Cerebellar cortex (tissue), 1 donor: Measurements from ENCODE around the gene MUS81.

ENCODE experiments used
- DNase-seq: peaks from one replicate; pipeline ENCODE4 v3.0.0-alpha.2; 2015; ENCODE audit warnings: low spot score

MUS81 gene

DNA sequence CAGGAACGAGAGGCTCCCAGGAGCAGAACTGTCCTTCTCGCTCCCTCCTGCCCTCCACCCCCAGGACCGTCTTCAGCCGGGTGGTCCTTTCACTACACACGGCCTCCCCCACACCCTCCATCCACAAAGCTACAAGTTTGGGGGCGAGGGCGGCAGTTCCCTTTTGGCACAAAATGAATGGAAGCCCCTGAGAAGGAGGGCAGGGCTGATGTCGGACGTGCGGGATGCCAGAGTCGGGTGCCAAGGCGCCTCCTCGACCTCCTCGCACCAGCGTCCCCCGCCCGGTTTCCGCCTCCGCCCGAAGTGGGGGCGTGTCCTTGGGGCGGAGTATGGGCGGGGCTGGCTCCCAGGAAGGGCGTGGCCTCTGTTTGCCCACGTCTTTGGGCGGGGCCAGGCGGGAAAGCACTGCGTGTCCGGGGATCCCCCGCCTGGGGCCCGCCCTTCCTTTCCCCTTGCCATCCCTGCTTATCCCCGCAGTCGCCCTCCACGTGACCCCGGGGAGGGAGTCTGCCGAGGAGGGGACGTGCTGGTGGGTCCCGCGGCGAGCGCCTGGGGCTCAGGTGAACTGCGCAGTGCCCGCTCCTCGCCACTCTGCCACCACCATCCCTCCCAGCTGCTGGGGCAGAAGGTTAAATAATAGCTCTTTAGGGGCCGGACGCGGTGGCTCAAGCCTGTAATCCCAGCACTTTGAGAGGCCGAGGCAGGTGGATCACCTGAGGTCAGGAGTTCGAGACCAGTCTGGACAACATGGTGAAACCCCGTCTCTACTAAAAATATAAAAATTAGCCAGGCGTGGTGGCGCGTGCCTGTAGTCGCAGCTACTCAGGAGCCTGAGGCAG is 13.3 kb downstream of the MUS81 start:
- DNase-seq: peak; percentile 93

DNA sequence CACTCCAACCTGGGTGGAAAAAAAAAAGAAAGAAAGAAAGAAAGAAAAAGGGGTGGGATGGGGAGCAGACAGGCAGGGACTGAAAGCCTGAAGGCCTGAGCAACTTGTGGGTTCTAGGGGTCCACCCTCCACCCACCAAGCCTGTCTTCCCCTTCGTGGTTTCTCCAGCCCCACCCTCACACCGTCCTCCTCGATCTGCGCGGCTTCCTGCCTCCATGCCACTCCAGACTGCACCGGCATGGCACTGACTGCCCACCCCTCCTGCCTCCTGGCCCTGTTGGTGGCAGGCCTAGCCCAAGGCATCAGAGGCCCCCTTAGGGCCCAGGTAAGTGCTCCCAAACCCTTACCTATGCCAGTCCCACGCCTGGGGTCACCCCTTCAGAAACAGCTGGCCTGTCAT is 19.4 kb downstream of the MUS81 start, which contains the start of gene CTSW:
Gene CTSW, plus strand, starts transcription at position 221 of the 400 bp plus-strand sequence. Its CDS starts 18 bp downstream, at position 239.
- DNase-seq: no peak

DNA sequence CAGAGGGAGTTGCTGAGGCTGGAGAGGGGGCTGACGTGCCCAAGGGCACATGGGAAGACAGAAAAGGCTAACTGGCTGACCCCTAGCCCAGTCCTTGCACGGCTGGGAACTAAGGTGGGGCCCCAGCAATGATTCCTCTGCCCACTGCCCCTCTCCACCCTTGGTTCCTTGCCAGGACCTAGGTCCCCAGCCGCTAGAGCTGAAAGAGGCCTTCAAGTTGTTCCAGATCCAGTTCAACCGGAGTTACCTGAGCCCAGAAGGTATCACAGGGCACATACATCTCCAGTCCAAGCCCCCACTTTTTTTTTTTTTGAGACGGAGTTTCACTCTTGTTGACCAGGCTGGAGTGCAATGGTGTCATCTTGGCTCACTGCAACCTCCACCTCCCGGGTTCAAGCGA is 19.8 kb downstream of the MUS81 start:
- no peak for DNase-seq

DNA sequence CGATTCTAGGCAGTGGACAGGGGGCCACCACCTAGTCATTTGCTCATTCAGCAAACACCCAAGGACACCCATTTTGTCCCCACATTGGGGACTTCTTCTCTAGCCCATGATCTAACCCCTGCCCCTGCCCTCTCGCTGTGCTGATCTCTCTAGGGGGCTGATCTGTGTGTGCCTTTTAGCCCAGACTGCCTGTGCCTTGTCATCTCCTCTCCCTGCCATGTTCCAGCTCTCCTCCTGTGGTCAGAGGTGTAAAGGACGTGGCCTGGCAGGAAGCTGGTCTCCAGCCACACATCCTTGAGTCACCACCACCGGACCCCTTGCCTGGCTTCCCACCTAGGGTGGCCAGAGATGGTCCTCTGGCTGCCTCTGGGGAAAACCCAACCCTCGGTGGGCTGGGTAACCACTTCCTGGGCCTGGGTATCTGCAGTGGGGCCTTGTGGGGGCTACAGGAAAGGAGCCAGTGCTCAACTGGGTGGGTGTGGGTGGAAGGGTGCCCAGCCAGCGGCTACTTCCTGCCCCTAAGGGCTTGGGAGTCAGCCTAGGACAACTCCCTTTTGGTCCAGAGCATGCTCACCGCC is 20.7 kb downstream of the MUS81 start:
- DNase-seq: no peak

DNA sequence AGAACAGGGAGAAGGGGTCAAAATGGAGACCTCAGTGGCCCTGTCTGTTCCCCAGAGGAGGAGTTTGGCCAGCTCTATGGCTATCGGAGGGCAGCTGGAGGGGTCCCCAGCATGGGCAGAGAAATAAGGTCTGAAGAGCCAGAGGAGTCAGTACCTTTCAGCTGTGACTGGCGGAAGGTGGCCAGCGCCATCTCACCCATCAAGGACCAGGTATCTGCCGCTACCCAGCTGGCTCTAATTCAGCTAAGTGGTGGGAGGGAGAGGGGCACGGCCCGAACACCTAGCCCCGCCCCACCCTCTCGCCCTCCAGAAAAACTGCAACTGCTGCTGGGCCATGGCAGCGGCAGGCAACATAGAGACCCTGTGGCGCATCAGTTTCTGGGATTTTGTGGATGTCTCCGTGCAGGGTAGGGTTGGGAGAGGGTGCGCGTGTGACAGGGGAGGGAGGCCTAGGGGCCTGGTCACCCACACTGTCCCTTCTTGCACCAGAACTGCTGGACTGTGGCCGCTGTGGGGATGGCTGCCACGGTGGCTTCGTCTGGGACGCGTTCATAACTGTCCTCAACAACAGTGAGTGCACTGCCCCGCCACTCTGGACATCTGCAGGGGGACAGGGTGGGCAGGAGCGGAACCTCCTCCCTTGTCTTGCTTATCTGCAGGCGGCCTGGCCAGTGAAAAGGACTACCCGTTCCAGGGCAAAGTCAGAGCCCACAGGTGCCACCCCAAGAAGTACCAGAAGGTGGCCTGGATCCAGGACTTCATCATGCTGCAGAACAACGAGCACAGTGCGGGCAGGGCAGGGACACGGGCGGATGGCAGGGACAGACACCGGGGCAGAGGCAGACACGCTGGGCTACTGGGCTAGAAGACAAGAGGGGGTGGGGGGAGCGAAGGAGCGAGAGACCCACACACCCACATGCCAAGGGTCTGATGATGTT is 22.2 kb downstream of the MUS81 start:
- DNase-seq: no peak

DNA sequence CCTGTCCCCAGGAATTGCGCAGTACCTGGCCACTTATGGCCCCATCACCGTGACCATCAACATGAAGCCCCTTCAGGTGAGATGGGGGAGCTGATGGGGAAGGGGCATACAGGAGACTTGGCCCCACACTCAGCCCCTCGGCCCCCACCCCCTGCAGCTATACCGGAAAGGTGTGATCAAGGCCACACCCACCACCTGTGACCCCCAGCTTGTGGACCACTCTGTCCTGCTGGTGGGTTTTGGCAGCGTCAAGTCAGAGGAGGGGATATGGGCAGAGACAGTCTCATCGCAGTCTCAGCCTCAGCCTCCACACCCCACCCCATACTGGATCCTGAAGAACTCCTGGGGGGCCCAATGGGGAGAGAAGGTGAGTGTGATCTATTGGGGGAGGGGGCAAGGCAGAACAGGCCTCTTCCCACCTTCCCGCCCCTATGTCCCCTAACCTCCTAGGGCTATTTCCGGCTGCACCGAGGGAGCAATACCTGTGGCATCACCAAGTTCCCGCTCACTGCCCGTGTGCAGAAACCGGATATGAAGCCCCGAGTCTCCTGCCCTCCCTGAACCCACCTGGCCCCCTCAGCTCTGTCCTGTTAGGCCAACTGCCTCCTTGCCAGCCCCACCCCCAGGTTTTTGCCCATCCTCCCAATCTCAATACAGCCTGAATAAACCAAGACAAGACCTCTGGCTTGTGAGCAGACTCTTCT is 23.0 kb downstream of the MUS81 start:
- DNase-seq: no peak

DNA sequence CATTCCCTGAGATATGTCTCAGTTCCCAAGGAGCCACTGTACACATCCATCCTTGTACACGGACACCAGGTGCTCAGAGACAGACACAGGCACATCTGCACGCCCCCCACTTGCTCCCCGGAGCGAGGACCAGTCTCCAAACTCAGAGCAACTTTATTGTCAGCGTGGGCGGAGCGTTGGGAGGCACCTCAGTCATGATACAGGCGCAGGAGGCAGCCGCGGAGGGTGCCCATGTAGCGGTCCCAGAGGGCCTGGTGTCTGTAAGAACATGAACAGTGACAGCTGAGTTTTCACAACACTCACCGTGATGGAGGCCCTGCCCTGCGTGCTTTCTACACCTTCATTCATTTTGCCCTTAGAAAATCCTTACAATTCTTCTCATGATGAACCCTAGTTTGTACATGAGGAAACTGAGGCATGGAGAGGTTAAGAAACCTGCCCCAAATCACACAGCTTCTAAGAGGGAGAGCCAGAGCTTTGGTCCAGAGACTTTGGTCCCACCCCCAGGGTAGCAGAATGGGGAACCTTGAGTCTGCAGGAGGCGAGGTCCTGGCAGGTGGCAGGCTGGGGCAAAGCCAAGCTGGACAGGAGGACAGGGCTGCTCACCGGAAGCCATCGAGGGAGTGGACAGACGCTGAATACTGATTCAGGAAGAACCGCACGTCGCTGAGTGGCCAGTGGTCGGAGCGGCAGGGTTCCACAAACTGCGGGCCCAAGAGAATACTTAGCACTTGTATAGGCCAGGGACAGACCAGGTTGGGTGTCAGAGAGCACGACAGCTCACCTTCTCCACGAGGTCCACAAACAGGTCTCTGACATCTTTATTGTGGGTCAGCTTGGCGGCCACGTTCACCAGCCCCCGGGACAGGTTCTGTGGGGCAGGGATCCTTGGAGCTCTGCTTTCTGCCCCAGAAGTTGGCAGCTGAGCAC is 23.8 kb downstream of the MUS81 start:
- no peak for DNase-seq

DNA sequence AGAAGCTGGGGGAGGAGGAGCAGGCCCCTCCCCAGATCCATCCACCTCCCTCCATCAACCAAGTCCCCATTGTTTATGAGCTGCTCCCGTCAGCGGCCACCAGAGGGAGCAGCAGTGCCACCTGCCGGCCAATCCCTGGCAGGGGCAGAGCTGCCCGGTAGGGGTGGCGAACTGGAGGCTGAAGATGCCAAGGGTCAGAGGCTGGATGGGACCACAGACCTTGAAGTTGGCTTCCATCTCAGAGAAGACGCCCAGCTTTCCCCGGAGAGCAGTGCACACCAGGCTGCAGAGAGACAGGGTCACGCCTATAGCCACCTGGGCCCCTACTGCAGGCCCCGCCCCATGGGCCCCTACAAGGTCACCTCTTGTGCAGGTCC is 24.5 kb downstream of the MUS81 start:
- peak; percentile 76 for DNase-seq

DNA sequence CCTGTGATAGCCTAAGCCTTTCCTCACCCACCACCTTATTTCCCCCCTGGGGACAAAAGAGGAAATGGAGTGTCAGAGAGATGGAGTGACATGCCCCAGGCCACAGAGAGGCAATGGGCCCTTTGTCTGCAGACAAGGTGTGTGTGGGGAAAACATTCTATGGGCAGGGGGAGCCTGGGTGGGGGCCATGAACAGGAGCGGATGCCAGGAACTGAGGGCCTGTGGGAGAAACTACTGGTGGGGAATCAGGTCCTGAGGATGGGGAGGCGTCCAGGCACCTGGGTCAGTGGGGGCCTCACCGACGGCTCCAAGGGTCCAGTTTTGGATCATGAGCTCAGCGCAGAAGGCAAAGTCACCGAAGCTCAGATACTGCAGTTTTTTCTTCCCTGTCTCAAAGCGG is 25.0 kb downstream of the MUS81 start:
- DNase-seq: no peak

DNA sequence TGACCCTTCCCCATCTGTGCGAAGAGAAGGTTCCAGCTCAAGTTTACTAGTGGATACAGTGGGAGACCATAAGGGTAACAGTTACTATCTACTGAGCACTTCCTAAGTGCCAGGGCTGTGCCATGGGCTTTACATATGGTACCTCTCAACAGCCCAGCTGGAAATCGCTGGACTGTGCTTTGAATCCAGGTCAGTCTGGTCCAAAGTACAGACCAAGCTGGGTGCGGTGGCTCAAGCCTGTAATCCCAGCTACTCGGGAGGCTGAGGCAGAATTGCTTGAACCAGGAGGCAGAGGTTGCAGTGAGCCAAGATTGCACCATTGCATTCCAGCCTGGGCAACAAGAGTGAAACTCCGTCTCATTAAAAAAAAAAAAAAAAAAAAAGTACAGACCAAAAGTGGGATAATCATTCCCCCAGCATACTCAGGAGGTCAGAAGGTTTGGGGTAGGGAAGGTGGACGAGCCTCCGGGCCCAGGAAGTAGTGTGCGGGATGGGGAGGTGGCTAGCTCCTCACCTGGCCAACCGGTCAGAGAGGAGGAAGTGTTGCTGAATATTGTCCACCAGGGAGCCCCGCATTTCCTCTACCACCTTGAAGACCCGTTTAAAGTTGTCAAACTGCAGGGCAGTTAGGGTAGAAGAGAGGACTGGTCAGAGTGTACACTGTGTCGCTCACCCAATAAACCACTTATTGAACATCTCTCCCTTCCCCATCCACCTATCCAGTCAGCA is 25.7 kb downstream of the MUS81 start:
- DNase-seq: no peak

DNA sequence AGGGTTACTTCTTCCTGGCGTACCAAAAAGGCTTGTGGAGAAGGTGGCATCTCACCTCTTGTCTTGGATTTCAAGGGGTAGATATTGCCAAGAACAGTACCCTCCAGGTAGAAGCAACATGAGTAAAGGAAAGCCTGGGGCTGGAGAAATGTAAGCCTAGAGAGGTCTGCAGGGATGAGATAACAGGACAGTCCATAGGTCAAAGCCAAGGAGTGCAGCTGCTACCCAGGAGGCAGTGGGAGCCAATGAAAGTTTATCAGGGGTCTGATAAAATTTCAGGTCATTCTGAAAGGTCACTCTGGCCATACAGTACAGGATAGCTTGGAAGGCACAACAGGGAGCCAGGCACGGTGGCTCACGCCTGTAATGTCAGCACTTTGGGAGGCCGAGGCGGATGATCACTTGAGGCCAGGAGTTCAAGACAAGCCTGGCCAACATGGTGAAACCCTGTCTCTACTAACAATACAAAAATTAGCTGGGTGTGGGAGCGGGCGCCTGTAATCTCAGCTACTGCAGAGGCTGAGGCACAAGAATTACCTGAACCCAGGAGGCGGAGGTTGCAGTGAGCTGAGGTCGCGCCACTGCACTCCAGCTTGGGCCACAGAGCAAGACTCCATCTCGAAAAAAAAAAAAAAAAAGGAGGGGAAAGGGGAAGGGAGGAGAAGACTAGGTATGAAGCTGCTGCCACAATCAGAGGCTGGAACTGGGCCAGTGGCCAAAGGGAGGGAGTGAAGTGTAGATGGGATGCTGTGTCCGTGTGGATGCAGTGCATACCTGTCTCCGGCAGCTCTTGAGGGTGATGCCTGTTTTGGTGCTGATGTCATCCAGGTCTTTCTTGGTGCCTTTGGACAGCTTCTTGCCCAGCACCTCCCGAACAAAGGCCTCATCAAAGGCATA is 26.8 kb downstream of the MUS81 start:
- DNase-seq: no peak

DNA sequence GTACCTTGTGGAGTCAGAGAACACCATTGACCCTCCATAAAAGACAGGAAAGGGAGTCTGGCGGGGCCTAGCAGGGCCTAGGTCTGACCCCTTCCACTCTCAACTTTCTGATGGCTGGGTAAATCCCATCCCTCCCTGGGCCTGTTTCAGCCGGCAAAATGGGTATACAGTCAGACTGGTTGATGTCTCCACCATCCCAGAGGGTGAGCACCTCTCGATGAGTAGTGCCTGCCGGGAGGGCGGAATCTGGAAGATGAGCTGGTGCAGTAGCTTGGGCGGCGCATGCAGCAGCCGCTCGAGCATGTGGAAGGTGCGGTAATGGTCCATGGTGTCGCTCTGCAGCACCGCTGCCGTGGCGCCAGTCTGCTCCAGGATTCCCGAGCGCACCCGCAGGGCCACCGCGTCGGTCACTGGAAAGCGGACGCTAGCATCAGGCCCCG is 27.5 kb downstream of the MUS81 start:
- no peak for DNase-seq

DNA sequence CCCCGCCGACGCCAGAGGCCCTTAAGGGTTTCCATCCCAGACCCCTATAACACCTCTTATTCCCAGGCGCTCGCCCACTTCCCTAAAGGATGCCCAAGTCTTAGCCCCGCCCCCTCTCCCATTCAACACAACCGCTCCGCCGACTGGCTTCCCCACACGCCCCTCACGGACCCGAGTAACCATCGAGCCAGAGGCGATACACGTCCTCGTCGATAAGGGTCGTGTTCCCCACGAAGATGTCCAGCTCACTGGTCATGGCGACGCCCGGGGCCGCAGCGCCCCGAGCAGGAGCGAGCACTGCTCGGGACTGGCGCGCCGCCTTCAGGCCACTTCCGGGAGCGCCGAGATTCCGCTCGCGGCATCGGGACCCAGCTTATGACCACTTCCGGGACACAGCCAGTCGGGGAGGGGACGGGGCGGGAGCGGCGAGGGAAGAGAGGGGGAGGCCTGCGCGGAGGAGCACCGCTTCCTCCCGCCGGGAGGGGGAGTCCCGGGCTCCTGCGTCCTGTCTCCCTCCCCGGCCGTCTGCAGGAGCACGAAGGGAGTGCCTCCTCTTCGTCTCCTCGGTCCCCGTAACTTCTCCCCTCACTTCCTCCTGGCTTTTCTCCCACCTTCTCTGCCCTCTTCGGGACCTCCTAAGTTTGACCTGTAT is 28.1 kb downstream of the MUS81 start, which contains the start of gene FIBP:
Gene FIBP, minus strand, starts transcription at position 309 of the 652 bp plus-strand sequence. Its CDS starts 53 bp downstream, at position 256.
- DNase-seq: peak; percentile 97

DNA sequence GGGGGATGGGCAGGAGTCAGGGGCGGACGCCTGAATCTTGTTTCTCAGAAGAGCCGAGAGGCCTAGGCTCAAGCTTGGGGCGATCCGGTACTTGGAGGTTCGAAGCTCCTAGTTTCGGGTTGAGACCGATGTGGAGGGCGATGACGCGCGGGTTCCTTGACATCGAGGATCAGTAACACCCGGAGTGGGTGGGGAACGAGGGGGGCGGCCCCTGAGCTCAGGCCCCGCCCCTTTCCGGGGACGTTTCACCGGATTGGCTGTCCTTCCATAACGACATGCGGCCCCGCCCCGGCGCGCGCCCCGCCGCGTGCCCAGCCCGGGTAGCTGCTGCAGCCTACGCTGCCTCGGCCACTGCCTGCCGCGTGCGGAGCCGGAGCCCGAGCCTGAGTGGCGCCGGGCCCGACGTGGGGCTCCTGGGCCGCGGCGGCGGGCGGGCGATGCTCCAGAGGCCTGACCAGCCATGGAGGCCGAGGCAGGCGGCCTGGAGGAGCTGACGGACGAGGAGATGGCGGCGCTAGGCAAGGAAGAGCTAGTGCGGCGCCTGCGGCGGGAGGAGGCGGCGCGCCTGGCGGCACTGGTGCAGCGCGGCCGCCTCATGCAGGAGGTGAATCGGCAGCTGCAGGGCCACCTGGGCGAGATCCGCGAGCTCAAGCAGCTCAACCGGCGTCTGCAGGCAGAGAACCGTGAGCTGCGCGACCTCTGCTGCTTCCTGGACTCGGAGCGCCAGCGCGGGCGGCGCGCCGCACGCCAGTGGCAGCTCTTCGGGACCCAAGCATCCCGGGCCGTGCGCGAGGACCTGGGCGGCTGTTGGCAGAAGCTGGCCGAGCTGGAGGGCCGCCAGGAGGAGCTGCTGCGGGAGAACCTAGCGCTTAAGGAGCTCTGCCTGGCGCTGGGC is 30.3 kb downstream of the MUS81 start, which contains the start of gene CCDC85B:
Gene CCDC85B, plus strand, starts transcription at position 350 of the 895 bp plus-strand sequence. Its CDS starts 111 bp downstream, at position 461.
- DNase-seq: peak; percentile 97

DNA sequence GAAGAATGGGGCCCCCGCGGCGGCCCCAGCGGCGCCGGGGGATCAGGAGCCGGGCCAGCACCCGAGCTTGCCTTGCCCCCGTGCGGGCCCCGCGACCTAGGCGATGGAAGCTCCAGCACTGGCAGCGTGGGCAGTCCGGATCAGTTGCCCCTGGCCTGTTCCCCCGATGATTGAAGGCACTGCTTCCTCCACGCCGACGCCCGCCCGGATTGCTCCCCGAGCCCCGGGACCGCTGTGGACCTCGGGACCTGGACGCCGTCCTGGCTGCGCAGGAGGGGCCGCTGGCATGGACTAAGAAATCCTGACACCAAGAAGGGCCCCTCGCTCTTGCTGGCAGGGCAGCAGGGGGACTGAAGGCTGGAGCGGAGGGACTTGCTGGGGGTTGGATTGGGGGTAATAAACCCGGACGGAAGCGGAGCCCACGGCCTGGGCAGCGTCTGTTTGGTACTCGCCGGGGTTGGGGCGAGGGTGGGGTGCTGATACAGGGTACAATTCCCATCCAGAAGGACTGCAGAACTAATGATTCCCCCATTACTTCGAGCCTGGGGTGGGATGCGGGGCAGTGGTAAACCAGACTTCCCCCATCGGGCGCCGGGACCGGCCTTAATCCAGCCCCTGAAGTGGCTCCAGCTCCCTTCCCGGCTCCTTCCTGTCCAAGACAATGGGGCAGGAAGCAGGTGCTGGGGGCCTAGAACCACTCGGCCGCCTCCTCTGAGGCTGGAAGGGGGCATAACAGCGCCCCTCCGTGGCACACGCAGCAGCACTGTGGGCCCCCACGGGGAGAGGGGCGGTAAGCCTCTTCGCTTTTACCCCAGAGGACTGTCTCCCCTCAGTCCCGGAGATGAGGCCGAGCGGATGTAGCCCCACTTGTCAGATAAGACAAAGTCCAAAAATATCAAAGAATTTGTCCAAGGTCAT is 31.2 kb downstream of the MUS81 start:
- DNase-seq: peak; percentile 49

DNA sequence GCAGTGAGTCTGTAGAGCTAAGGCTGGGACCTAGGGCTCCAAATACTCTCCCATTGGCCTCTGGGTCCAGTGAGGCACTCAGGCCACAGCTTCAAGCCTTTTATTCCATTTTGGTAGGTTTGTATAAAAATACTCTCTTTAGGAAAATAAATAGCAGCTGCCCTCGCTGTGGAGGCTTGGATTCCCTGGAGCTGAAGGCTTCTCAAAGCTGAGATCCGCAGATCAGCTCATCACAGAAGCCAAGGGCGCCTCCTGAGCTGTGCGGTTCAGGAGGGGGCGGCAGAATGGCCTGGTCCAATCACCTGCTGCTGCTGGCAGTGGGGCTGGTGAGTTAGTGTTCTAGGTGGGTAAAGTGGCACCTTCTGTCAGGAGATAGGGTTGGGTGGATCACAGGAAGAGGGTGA is 31.9 kb downstream of the MUS81 start:
- peak; percentile 45 for DNase-seq
